GM21619 (cell line): ENCODE results near the gene COX14.
A peak's percentile ranks its signal among the peaks of the same experiment; 100 is the strongest.

Experiments used
- ATAC-seq: cut with Tn5 transposase; IDR thresholded peaks from one replicate; pipeline ENCODE4 v1.9.1; 2021; ENCODE audit not compliant: unreplicated experiment

The COX14 gene

DNA sequence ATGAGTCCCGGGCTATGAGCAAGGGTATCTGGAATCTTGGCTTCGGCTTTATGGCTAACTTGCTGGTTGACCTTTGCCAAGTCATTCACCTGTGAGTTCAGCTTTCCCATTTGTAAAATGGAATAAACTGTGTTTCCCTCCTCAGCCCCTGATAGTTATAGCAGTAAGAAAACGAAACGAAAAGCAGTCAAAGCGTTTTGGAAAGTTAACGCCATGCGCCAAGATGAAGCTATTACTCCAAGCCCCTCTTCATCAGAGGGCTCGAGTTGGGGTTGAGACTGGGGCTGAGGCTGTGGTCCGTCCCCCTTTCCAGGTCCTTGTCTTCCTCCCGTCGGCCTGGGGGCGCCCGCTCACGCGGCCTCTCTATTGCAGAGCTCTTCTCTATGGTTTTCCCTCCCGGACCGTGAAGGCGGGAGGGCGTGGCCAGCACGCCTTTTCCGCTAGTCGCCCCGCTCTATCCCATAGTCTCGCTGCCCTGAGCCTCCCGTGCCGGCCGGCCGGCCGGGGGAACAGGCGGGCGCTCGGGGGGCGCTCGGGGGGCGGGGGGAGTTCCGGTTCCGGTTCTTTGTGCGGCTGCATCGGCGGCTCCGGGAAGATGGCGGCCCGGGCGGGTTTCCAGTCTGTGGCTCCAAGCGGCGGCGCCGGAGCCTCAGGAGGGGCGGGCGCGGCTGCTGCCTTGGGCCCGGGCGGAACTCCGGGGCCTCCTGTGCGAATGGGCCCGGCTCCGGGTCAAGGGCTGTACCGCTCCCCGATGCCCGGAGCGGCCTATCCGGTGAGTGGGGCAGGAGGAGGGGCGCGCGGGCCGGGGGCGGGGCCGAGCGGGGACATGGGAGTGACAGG, 27.0 kb upstream of the COX14 start, which contains the start of gene SMARCD1:
TSS of gene SMARCD1 (plus strand) at position 568 of the 840 bp plus-strand sequence. CDS start at position 596, 28 bp downstream.
- ATAC-seq = peak; percentile 86

- no peak for ATAC-seq
These were observed 26.4 kb upstream of the COX14 start for GRCh38 chr12:50085615-50086072.

- ATAC-seq = no peak
These were observed 25.9 kb upstream of the COX14 start for GRCh38 chr12:50086148-50086547.

DNA sequence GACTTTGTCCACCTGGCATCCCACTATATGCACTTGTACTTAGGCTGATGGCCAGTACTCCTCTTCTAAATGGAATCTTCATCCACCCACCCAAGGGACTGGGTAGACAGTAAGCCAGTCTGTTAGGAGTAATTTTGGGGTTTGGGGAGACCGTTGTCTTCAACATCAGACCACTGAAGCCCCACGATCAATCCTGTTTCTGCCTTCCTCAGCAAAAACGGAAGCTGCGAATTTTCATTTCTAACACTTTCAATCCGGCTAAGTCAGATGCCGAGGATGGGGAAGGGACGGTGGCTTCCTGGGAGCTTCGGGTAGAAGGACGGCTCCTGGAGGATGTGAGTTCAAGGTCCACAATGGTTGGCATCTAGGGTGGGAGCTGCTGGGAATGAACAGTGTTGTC, 24.9 kb upstream of the COX14 start:
- ATAC-seq = no peak

GRCh38 chr12:50087995-50088394, 24.0 kb upstream of the COX14 start:
- no peak for ATAC-seq

DNA sequence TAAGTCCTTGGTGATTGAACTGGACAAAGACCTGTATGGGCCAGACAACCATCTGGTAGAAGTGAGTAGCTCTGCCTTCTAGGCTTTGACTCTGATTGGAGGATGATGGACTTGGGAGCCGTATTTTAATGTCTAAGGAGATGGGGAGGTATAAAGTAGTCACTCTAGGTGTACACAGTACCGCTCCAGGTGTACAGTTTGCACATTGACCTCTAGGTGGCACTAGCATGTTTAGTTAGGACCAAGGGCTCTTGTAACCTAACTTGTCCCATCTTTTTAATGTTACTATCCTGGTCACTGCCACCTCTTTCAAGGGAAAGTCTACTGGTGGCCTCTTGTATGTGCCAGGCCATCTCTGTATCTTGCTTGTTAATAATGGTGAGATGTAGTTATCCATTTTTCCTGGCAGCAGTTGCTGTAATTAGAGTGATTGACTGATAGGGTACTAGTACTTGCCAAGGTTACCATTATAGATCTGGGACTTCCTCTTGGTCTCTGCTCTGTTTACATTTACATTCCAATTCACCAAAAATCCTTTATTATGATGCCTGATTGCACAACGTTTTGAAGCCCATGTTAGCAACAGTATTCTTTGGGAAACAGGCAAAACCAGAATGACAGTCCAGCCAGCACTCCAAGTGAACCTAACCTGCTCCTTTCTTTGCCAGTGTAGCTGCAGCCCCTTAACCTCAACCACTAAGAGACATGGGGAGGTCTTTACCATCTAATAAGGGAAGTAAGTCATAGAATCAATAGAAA, 23.3 kb upstream of the COX14 start:
- ATAC-seq = no peak

DNA sequence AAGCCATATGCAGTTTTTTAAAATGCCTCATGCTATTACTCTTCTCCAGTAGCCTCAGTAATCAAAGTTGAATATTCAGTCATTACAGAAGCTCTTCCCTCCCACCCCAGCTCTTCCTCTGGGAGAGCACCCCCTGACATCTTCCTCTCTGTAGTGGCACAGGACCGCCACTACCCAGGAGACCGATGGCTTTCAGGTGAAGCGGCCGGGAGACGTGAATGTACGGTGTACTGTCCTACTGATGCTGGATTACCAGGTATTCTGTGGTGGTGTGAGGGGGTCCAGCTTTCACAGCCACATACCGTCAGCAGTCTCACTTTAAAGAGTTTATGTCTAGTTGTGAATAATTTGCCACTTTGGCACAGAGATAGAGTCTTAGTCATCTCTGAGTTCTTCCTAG, 22.3 kb upstream of the COX14 start:
- no peak for ATAC-seq

GRCh38 chr12:50090391-50090790, 21.6 kb upstream of the COX14 start:
- no peak for ATAC-seq

- no peak for ATAC-seq
These were observed 14.1 kb upstream of the COX14 start for GRCh38 chr12:50097952-50098351.

GRCh38 chr12:50099302-50100008, 12.6 kb upstream of the COX14 start:
- ATAC-seq = no peak

- ATAC-seq = no peak
These were observed 11.5 kb upstream of the COX14 start for GRCh38 chr12:50100561-50100960.

GRCh38 chr12:50101663-50102062, 10.4 kb upstream of the COX14 start:
- ATAC-seq = no peak

DNA sequence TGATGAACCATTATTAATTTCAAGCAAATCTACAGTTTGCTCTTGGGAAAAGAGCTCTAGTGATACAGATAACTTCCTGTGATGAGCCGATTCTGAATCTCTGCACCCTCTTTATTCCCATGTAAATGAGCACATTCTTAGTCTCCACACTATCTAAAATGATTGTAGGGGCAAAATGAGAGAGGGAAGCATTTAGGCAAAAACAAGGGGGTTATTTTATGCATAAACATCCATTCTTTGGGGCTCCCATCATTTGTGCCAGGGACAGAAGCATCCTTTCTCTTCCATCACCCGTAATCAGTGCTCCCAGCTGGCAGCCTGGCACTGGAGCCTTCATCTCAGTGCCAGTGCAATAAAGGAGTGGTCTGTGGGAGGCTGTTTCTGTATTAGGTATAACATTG, 9.9 kb upstream of the COX14 start:
- no peak for ATAC-seq

- ATAC-seq = no peak
These were observed 9.3 kb upstream of the COX14 start for GRCh38 chr12:50102646-50103309.

DNA sequence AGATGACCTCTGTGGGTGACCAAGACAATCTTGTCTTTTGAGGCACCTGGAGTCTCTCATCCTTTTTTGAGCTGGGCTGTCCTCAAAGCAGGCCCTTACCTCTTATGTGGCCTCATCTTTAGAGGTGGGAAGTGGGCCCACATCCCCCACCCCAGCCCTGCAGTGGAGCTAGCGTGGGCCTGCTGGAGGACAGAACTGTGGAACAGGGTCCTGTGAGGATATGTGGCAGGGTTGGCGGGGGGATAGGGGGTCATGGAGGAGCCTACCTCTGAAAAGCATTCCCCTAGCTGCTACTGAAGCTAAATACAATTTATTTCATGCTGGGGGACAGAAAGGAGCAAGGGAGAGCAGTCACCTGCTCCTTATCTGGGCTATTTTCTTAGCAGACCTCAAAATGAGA, 8.7 kb upstream of the COX14 start:
- no peak for ATAC-seq

DNA sequence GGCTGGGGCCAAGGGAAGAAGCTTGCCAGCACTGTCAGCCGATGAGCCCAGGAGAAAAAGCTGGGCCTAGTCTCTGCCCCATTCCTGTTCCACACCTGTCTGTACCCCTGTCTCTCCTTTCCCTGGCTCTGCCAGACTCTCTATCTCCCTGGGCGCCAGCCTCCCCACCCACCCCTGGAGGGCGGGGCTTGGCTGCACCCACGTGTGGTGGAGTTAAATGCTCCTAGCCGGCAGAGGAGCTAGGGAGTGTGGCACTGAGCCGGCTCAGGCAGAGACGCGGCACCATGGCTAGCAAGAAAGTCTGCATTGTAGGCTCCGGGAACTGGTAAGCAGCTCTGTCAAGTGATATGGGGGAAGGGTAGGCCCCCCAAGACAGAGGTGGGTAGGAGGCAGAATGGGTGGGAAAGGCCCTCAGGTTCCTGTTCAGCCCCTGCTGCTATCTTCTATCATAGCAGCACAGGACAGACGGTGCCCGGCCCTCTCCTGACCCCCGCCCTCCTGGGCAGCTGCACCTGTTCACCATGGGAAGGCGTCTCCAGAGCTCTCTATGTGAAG, 8.2 kb upstream of the COX14 start, which contains the start of gene GPD1:
TSS of gene GPD1 (plus strand) at position 242 of the 555 bp plus-strand sequence. CDS start at position 285, 43 bp downstream.
- ATAC-seq = no peak

GRCh38 chr12:50104417-50105366, 7.3 kb upstream of the COX14 start:
- no peak for ATAC-seq

- no peak for ATAC-seq
These were observed 6.1 kb upstream of the COX14 start for GRCh38 chr12:50105913-50106450.

- no peak for ATAC-seq
These were observed 5.1 kb upstream of the COX14 start for GRCh38 chr12:50106907-50107306.
